HepG2 (cell line): ENCODE data around the gene CDO1. TPM values are rescaled to one million over a fixed set of nuclear protein-coding genes. Genes with fewer than 3 reads are reported as not detected.

Experiments
- ARID3A ChIP-seq: IDR thresholded peaks from 2 replicates; pipeline ENCODE4 v1.6.1; 2012; ENCODE audit warnings: low read depth, low read length, improper control_type of control experiment
- ATF6 ChIP-seq: sonication (generic); formaldehyde crosslinking; conservative IDR thresholded peaks from 2 replicates; pipeline ENCODE4 v1.4.0; 2020; ENCODE audit warnings: missing genetic modification reagents
- ETV6 ChIP-seq: sonication (generic); formaldehyde crosslinking; conservative IDR thresholded peaks from 2 replicates; pipeline ENCODE4 v1.4.0; 2020; ENCODE audit warnings: missing genetic modification reagents
- FOSL2 ChIP-seq: sonication (generic); formaldehyde crosslinking; IDR thresholded peaks from 2 replicates; pipeline ENCODE4 v1.4.0; 2020; ENCODE audit warnings: missing genetic modification reagents
- MLXIP ChIP-seq: sonication (generic); formaldehyde crosslinking; IDR thresholded peaks from 2 replicates; pipeline ENCODE4 v1.9.0; 2021; ENCODE audit warnings: missing genetic modification reagents, borderline replicate concordance
- MTF1 ChIP-seq: sonication (generic); formaldehyde crosslinking; IDR thresholded peaks from 2 replicates; pipeline ENCODE4 v1.5.0; 2020; ENCODE audit warnings: missing genetic modification reagents
- NFE2L1 ChIP-seq: sonication (generic); formaldehyde crosslinking; IDR thresholded peaks from 2 replicates; pipeline ENCODE4 v1.4.0; 2020; ENCODE audit warnings: missing genetic modification reagents, mild to moderate bottlenecking, borderline replicate concordance
- PAWR ChIP-seq: sonication (generic); formaldehyde crosslinking; IDR thresholded peaks from 2 replicates; pipeline ENCODE4 v1.4.0; 2020; ENCODE audit warnings: missing genetic modification reagents, mild to moderate bottlenecking, borderline replicate concordance
- PREB ChIP-seq: sonication (generic); formaldehyde crosslinking; IDR thresholded peaks from 2 replicates; pipeline ENCODE4 v1.4.0; 2020; ENCODE audit warnings: missing genetic modification reagents
- TSC22D2 ChIP-seq: sonication (generic); formaldehyde crosslinking; IDR thresholded peaks from 2 replicates; pipeline ENCODE4 v1.5.1; 2020; ENCODE audit warnings: missing genetic modification reagents, mild to moderate bottlenecking, borderline replicate concordance
- XRCC5 ChIP-seq: fragments of 200-400 bp; formaldehyde crosslinking; optimal IDR thresholded peaks from 2 replicates; pipeline ENCODE3; 2017; ENCODE audit warnings: mild to moderate bottlenecking, low read length
- ZBTB49 ChIP-seq: sonication (generic); formaldehyde crosslinking; IDR thresholded peaks from 2 replicates; pipeline ENCODE4 v1.4.0; 2020; ENCODE audit warnings: missing genetic modification reagents, borderline replicate concordance
- ZNF451 ChIP-seq: sonication (generic); formaldehyde crosslinking; IDR thresholded peaks from 2 replicates; pipeline ENCODE4 v1.5.0; 2020; ENCODE audit warnings: mild to moderate bottlenecking, missing genetic modification reagents
- ZNF740 ChIP-seq: sonication (generic); formaldehyde crosslinking; IDR thresholded peaks from 2 replicates; pipeline ENCODE4 v1.4.0; 2020; ENCODE audit warnings: missing genetic modification reagents
- ZNF784 ChIP-seq: sonication (generic); formaldehyde crosslinking; IDR thresholded peaks from 2 replicates; pipeline ENCODE4 v1.5.1; 2020; ENCODE audit warnings: missing genetic modification reagents, mild to moderate bottlenecking, borderline replicate concordance
- polyA plus RNA-seq, 8 experiments: library from polyadenylated mRNA; depleted of rRNA in 3 of 8; stranded (reverse) in 7 of 8; unstranded in 1 of 8; fragments of >200 nt; fragmentation: Illumina TruSeq in 4 of 8; extraction: Trizol in 4 of 8; gene quantifications; 2 replicates each; pipeline versions ENCODE4 v1.2.1 to v1.2.3, GENCODE V29; 2011 to 2016; ENCODE audit warnings: low read depth in 4 of 8, missing spikeins in 1 of 8, mixed read lengths in 1 of 8; ENCODE audit not compliant: insufficient read depth in 1 of 8
- total RNA-seq, 5 experiments: library from RNA; depleted of rRNA; stranded (reverse); fragments of >200 nt; fragmentation: Illumina TruSeq; extraction: Trizol; gene quantifications; 2 replicates each; pipeline ENCODE4 v1.2.3, GENCODE V29; 2016; ENCODE audit warnings: low read depth in 1 of 5

The CDO1 gene
- total and polyA plus RNA-seq, 2 of the 13 experiments (the other 11 are each of a cell fraction or from before 2014, with no cell fraction given), result 3.2 to 4.4 TPM

GRCh38 chr5:115841382-115842088, 25.1 kb upstream of the CDO1 start, which contains the start of the genes AP3S1 and ATG12 (continued):
- TF ChIP-seq ZNF784 (CRISPR knock-in tag) (peak; percentile 33; the same call in 1 of the 2 replicates), MTF1 (no peak), ZNF451 (CRISPR knock-in tag) (0 out of 2 replicates have a peak, but pooled peaks have one; percentile 20), XRCC5 (no peak), TSC22D2 (CRISPR knock-in tag) (peak; percentile 93), ZNF740 (CRISPR knock-in tag) (no peak), FOSL2 (CRISPR knock-in tag) (0 out of 2 replicates have a peak, but pooled peaks have one; percentile 47), PREB (CRISPR knock-in tag) (no peak), NFE2L1 (CRISPR knock-in tag) (no peak), ARID3A (0 out of 2 replicates have a peak, but pooled peaks have one; percentile 15), ETV6 (no peak; the same call in 1 of the 2 replicates), PAWR (CRISPR knock-in tag) (no peak), MLXIP (CRISPR knock-in tag) (peak; percentile 75; the same call in 1 of the 2 replicates), ATF6 (CRISPR knock-in tag) (peak; percentile 79), ZBTB49 (CRISPR knock-in tag) (peak; percentile 82; the same call in 1 of the 2 replicates)
